Superior temporal gyrus (tissue), 1 donor: Measurements from ENCODE around the gene OTUD6A.

Source experiments
- DNase-seq: peaks from one replicate; pipeline ENCODE4 v3.0.0-alpha.2; 2016; ENCODE audit errors: extremely low spot score

The OTUD6A gene

GRCh38 chrX:70062076-70062475, at the start of gene OTUD6A:
TSS of gene OTUD6A (plus strand) at chrX:70062457. CDS start at chrX:70062525, 68 bp downstream.
- DNase-seq, result no peak

- DNase-seq, result no peak
These were observed 49.5 kb upstream of the OTUD6A start for GRCh38 chrX:70012756-70013155.

- no peak for DNase-seq
These were observed 48.5 kb upstream of the OTUD6A start for GRCh38 chrX:70013466-70014381.

- no peak for DNase-seq
These were observed 45.7 kb upstream of the OTUD6A start for GRCh38 chrX:70016513-70016912.

- DNase-seq, result no peak
These were observed 39.6 kb upstream of the OTUD6A start for GRCh38 chrX:70022616-70023015.

GRCh38 chrX:70025464-70025863, 36.8 kb upstream of the OTUD6A start:
- DNase-seq, result peak; percentile 9

- DNase-seq, result no peak
These were observed 36.0 kb upstream of the OTUD6A start for GRCh38 chrX:70026112-70026850.

GRCh38 chrX:70026851-70027200, 35.4 kb upstream of the OTUD6A start:
- no peak for DNase-seq

GRCh38 chrX:70029863-70030262, 32.4 kb upstream of the OTUD6A start:
- DNase-seq, result no peak

GRCh38 chrX:70030301-70030767, 31.9 kb upstream of the OTUD6A start:
- DNase-seq, result peak; percentile 73

GRCh38 chrX:70032792-70033191, 29.5 kb upstream of the OTUD6A start:
- no peak for DNase-seq

GRCh38 chrX:70033348-70034051, 28.8 kb upstream of the OTUD6A start:
- DNase-seq, result peak; percentile 10

- DNase-seq, result no peak
These were observed 27.6 kb upstream of the OTUD6A start for GRCh38 chrX:70034646-70035045.

- DNase-seq, result no peak
These were observed 23.7 kb upstream of the OTUD6A start for GRCh38 chrX:70038515-70038914.

GRCh38 chrX:70038951-70039350, 23.3 kb upstream of the OTUD6A start:
- no peak for DNase-seq

- no peak for DNase-seq
These were observed 22.5 kb upstream of the OTUD6A start for GRCh38 chrX:70039758-70040157.

GRCh38 chrX:70041993-70042392, 20.3 kb upstream of the OTUD6A start:
- no peak for DNase-seq

GRCh38 chrX:70042399-70043371, 19.6 kb upstream of the OTUD6A start:
- DNase-seq, result no peak

- DNase-seq, result no peak
These were observed 18.6 kb upstream of the OTUD6A start for GRCh38 chrX:70043685-70044084.

- no peak for DNase-seq
These were observed 17.6 kb upstream of the OTUD6A start for GRCh38 chrX:70044541-70045245.
